NCI-H526 treated with DMSO at 0.1 percent for 48 hours (cell line): ENCODE data around the gene MAD1L1.
"Not testable (repeated sequence)": the region's sequence is repeated elsewhere in the genome, so short reads cannot be mapped to it uniquely, and the experiment has no call there.

ENCODE experiments used
- DNase-seq: peaks from one replicate; lab custom pipeline; 2025; lab: John Stamatoyannopoulos, UW

Gene MAD1L1

GRCh38 chr7:2066251-2066919 is 166.4 kb downstream of the MAD1L1 start:
- no peak for DNase-seq

- no peak for DNase-seq
Observed at GRCh38 chr7:2065528-2065927, 167.2 kb downstream of the MAD1L1 start.

DNA sequence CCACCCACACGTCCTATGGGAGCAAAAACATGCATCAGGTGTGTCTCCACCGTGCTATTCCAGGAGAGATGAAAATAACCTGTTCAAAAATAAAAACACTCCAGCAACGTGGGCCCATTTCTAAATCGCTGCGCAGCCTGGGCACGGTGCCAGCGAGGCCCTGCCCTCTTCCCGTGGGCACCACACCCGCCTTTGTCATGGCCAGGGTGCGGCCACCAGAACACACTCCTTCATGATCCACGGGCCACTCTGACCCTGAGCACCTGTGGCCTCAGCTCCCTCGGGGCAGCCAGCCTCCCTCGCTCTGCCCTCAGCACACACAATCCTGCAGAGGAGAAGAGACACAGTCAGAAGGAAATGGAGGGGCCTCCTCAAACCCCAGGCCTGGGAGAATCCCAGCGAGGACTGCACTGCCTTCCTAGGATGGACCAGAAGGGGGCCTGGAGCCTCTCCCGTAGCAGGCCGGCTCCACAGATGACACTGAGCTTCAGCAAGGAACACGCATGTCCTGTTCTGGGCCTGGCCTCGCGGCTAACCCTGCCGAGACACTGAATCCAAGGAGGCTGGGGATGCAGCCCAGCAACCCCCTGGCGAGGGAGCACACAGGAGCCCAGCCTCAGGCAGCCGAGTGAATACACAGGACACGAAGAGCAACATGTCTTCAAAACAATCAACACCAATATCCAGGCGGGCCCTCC is 169.0 kb downstream of the MAD1L1 start:
- no peak for DNase-seq

GRCh38 chr7:2062648-2063047 is 170.1 kb downstream of the MAD1L1 start:
- DNase-seq: no peak

GRCh38 chr7:2060701-2061100 is 172.0 kb downstream of the MAD1L1 start:
- no peak for DNase-seq

DNA sequence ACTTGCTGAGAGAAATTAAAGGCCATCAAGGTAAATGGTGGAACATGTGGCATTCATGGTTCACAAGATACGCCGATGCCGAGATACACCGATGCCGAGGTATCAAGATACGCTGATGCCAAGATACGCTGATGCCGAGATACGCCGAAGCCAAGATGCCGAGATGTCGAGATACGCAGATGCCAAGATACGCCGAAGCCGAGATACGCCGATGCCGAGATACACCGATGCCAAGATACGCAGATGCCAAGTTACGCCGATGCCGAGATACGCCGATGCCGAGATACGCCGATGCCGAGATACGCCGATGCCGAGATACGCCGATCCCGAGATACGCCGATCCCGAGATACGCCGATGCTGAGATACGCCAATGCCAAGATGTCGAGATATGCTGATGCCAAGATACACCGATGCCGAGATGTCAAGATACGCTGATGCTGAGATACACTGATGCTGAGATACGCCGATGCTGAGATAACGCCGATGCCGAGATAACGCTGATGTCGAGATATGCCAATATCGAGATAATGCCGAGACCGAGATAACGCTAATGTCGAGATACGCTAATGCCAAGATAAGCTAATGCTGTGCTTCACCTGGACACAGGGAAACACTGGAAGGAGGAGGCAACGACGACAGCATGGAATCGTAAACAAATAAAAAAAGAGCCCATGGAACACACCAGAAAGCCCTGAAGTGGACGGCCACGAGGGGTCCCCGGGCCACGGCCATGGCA is 172.6 kb downstream of the MAD1L1 start:
- no peak for DNase-seq

GRCh38 chr7:2058246-2058645 is 174.5 kb downstream of the MAD1L1 start:
- not testable (repeated sequence) for DNase-seq

DNA sequence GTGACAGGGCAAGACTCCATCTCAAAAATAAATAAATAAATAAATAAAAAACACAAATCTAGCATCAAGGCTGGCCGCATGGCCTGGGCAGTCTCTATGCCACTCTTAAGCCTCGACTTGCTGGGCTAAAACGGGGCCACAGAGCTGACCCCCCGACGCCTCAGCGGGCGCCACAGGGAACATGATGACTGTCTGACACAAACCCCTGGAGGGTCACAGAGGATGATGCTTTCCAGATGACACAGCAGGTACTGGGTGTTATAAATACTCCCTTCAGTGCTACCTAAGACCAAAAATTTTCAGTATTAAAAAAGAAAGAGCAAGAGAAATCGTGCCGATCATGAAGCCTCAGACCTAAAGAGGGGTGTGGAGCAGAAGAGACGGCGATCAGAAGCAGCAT is 176.8 kb downstream of the MAD1L1 start:
- no peak for DNase-seq

- DNase-seq: no peak
Observed at GRCh38 chr7:2054927-2055326, 177.8 kb downstream of the MAD1L1 start.

- no peak for DNase-seq
Observed at GRCh38 chr7:2053395-2053794, 179.3 kb downstream of the MAD1L1 start.

DNA sequence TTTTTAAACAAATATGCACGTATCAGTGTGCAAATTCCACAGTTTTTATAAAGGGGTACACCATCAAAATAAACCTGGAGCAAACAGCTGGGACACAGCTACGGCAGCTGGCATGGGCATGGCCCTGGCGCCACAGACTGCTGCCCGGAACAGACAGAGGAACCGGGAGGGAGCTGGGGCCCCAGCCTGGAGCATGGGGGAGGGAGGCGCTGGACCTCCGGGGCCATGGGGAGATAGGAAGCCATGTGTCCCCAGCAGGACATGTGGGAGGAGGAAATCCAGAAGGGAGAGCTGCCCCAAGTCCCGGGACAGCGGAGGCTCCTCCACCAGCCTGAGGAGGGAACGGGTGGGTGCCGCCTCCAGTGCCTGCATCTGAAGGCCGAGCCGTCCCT is 180.1 kb downstream of the MAD1L1 start:
- DNase-seq: no peak

- no peak for DNase-seq
Observed at GRCh38 chr7:2051707-2052656, 180.8 kb downstream of the MAD1L1 start.

- DNase-seq: no peak
Observed at GRCh38 chr7:2050511-2050866, 182.3 kb downstream of the MAD1L1 start.

GRCh38 chr7:2049782-2050510 is 182.8 kb downstream of the MAD1L1 start:
- no peak for DNase-seq

- DNase-seq: no peak
Observed at GRCh38 chr7:2049111-2049781, 183.5 kb downstream of the MAD1L1 start.

- no peak for DNase-seq
Observed at GRCh38 chr7:2048531-2048930, 184.2 kb downstream of the MAD1L1 start.

DNA sequence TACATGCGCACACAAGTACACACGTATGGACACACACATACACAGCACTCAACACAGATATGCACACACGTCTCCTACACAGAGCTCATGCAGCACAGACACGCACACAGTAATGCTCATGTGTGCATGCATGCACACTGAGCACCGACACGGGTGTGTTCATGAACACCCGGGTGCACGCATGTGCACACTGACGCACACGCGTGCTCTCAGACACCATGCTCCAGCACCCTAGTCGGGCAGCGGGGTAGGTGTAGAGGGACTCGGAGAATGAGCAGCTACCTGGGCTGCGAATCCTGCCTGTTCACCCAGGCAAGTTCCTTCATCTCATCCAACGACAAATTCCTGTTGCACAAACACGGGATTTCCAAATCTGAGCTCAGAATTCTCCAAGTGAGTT is 184.7 kb downstream of the MAD1L1 start:
- DNase-seq: no peak

DNA sequence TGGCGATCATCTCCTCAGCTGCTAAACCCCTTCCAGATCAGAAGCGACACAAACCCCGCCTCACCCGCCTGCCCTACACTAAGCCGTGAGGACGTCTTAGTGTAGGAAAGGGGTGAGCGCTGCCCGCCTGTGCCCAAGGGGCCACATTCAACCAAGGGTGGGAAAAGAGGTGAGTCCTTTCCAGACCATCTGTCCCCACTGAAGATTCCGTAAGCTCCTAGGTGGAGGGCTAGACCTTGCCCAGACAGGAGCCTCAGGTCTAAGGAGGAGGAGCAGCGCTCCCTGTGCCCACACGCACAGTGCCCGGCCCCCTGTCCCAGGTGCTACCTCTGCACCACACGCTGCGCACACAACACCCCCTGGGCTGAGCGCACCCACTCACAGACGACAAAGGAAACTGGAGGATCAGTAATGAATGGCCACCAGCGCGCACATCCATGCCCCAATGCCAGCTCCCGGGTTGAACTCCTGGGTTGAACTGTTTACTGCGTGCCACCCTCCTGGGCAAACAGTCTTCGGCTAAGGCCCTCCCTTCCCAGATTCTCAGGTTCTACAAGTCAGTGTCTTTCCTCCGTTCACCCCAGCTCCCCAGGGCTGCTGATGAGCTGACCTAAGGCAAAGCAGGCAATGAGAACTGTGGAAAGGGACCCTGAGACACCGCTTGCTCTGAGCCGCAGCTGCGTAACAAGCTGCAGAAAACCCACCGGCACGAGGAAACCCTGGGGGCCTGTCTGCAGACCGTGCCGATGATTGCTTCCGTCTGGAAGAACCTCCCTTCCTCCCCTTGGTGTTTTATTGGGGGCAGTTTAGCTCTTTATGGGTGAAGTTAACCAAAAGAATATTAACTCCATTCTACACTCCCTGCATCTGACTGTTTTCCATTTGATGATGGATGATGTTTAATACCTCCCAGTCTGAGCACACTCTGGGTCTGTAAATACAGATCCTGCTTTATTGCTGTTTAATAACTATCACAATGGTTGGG is 185.9 kb downstream of the MAD1L1 start:
- no peak for DNase-seq

- no peak for DNase-seq
Observed at GRCh38 chr7:2045559-2046405, 187.0 kb downstream of the MAD1L1 start.
